HepG2 (cell line): ENCODE measurements around the gene PIGZ. TPM values are rescaled to one million over a fixed set of nuclear protein-coding genes. Genes with fewer than 3 reads are reported as not detected.
A peak's percentile ranks its signal among the peaks of the same experiment; 100 is the strongest.

Source experiments
- ATAC-seq: fragments of 200-7000 bp; cut with Tn5 transposase; 3 replicates; pipeline ENCODE4 v1.9.1; 2020; ENCODE audit warnings: mild to moderate bottlenecking, moderate library complexity
- BruUV-seq: library from RNA; stranded (reverse); fragments of 400-500 nt; replicated peaks from 2 replicates; lab custom pipeline; 2021; lab: Mats Ljungman, UMichigan
- CTCF ChIA-PET: fragments of 300-600 bp; formaldehyde crosslinking; extraction: SDS; loops from one replicate; lab custom pipeline; 2021; ENCODE audit warnings: low total read pairs, inconsistent platforms, low intra/inter-chr PET ratio; lab: Yijun Ruan, JAX
- POLR2A ChIA-PET: fragments of 350-600 bp; sonication (Branson Sonifier 250); formaldehyde crosslinking; loops from one replicate; lab custom pipeline; 2020; ENCODE audit warnings: antibody characterized with exemption, inconsistent platforms; lab: Yijun Ruan, JAX
- DNase-seq: peaks from one replicate; pipeline ENCODE4 v3.0.0-alpha.2; 2015; ENCODE audit warnings: low spot score
- FAIRE-seq: peaks from 3 replicates; lab custom pipeline; 2011; peaks lifted over from hg19 to GRCh38; lab: Jason Lieb, UNC
- H2AFZ ChIP-seq: one replicate; pipeline ENCODE4 v1.6.1; 2011; ENCODE audit warnings: low read length, inconsistent platforms
- H3K27ac ChIP-seq: fragments of 300-600 bp; 3 replicates; pipeline ENCODE4 v1.8.0; 2011; ENCODE audit warnings: mixed run types, mild to moderate bottlenecking, mixed read lengths, low read length, inconsistent platforms; ENCODE audit not compliant: insufficient read depth; ENCODE audit errors: extremely low read length
- H3K27me3 ChIP-seq, 2 experiments: fragments of 200-600 bp in 1 of 2; 2 replicates in 1 of 2; 3 replicates in 1 of 2; pipeline versions ENCODE4 v1.6.0 to v1.8.0; 2011; ENCODE audit warnings: low read length in 2 of 2, mild to moderate bottlenecking in 2 of 2, moderate library complexity in 2 of 2, inconsistent platforms in 1 of 2; ENCODE audit not compliant: insufficient read depth in 2 of 2, control insufficient read depth in 1 of 2
- H3K36me3 ChIP-seq, 2 experiments: fragments of 200-600 bp in 1 of 2; replicated peaks in 1 of 2; 2 replicates in 1 of 2; 3 replicates in 1 of 2; pipeline versions ENCODE4 v1.5.1 to v1.8.0; 2011; ENCODE audit warnings: low read length in 2 of 2, inconsistent platforms in 1 of 2; ENCODE audit not compliant: insufficient read depth in 2 of 2, control insufficient read depth in 1 of 2
- H3K4me1 ChIP-seq: 2 replicates; pipeline ENCODE4 v1.5.1; 2012; ENCODE audit warnings: low read length, inconsistent platforms; ENCODE audit not compliant: insufficient read depth
- H3K4me2 ChIP-seq: 2 replicates; pipeline ENCODE4 v1.6.0; 2011; ENCODE audit warnings: low read depth, low read length, inconsistent platforms
- H3K4me3 ChIP-seq, 3 experiments: fragments of 200-600 bp in 1 of 3; sonication (generic), shearing (Covaris generic) in 1 of 3; replicated peaks in 1 of 3; 2 replicates each; pipeline ENCODE4 v1.5.1; 2011 to 2016; ENCODE audit warnings: low read length in 3 of 3, inconsistent platforms in 2 of 3, low read depth in 2 of 3, mild to moderate bottlenecking in 2 of 3, control low read depth in 1 of 3, mixed read lengths in 1 of 3; ENCODE audit not compliant: insufficient read depth in 1 of 3
- H3K79me2 ChIP-seq: one replicate; pipeline ENCODE4 v1.6.1; 2011; ENCODE audit warnings: low read length, inconsistent platforms; ENCODE audit not compliant: insufficient read depth
- H3K9ac ChIP-seq: 2 replicates; pipeline ENCODE4 v1.6.0; 2011; ENCODE audit warnings: mild to moderate bottlenecking, low read depth, low read length, inconsistent platforms; ENCODE audit not compliant: insufficient read depth
- H3K9me3 ChIP-seq: 2 replicates; pipeline ENCODE4 v1.5.1; 2012; ENCODE audit warnings: mild to moderate bottlenecking, low read length
- H4K20me1 ChIP-seq: 2 replicates; pipeline ENCODE4 v1.6.0; 2011; ENCODE audit warnings: inconsistent platforms, mild to moderate bottlenecking, low read length, moderate library complexity; ENCODE audit not compliant: insufficient read depth
- FOXM1 ChIP-seq: sonication (generic); formaldehyde crosslinking; IDR thresholded peaks from 2 replicates; pipeline ENCODE4 v1.5.0; 2020; ENCODE audit warnings: missing genetic modification reagents
- HDAC6 ChIP-seq: fragments of 200-600 bp; sonication (generic); IDR thresholded peaks from 2 replicates; pipeline ENCODE4 v1.7.0; 2017; ENCODE audit warnings: mild to moderate bottlenecking, antibody characterized with exemption, low read length, low read depth
- MLLT10 ChIP-seq: sonication (generic); formaldehyde crosslinking; IDR thresholded peaks from 2 replicates; pipeline ENCODE4 v1.4.0; 2020; ENCODE audit warnings: missing genetic modification reagents
- MTF1 ChIP-seq: sonication (generic); formaldehyde crosslinking; IDR thresholded peaks from 2 replicates; pipeline ENCODE4 v1.5.0; 2020; ENCODE audit warnings: missing genetic modification reagents
- NR2F2 ChIP-seq: IDR thresholded peaks from 2 replicates; pipeline ENCODE4 v1.6.1; 2012; ENCODE audit warnings: low read depth, inconsistent platforms, borderline replicate concordance
- ZNF605 ChIP-seq: sonication (generic); formaldehyde crosslinking; IDR thresholded peaks from 2 replicates; pipeline ENCODE4 v1.8.0; 2022; ENCODE audit warnings: mild to moderate bottlenecking, missing genetic modification reagents
- ZNF674 ChIP-seq: sonication (generic); formaldehyde crosslinking; IDR thresholded peaks from 2 replicates; pipeline ENCODE4 v1.5.0; 2020; ENCODE audit warnings: low read depth, mild to moderate bottlenecking, missing genetic modification reagents
- WGBS: methylation state at CpG from one replicate; pipeline ENCODE4 v1.1.6; 2017; ENCODE audit warnings: low lambda C conversion rate; 5-methylcytosine and 5-hydroxymethylcytosine counted together
- in situ Hi-C: cut with HindIII; loops from 2 replicates; pipeline ENCODE4 v1.10.0; 2017; ENCODE audit warnings: low pct_unique_long_range_greater_than_20kb; ENCODE audit not compliant: extremely low pct_ligation_motif_present
- intact Hi-C: fragments of 100-400 bp; cut with micrococcal nuclease; formaldehyde crosslinking; loops from one replicate; pipeline ENCODE4 v1.10.0; 2022; ENCODE audit not compliant: unreplicated experiment
- polyA plus RNA-seq, 8 experiments: library from polyadenylated mRNA; depleted of rRNA in 3 of 8; stranded (reverse) in 7 of 8; unstranded in 1 of 8; fragments of >200 nt; fragmentation: Illumina TruSeq in 4 of 8; extraction: Trizol in 4 of 8; gene quantifications; 2 replicates each; pipeline versions ENCODE4 v1.2.1 to v1.2.3, GENCODE V29; 2011 to 2016; ENCODE audit warnings: low read depth in 4 of 8, missing spikeins in 1 of 8, mixed read lengths in 1 of 8; ENCODE audit not compliant: insufficient read depth in 1 of 8
- total RNA-seq, 5 experiments: library from RNA; depleted of rRNA; stranded (reverse); fragments of >200 nt; fragmentation: Illumina TruSeq; extraction: Trizol; gene quantifications; 2 replicates each; pipeline ENCODE4 v1.2.3, GENCODE V29; 2016; ENCODE audit warnings: low read depth in 1 of 5
- TF ChIP-seq, protein P1 (sequence below): sonication (generic); formaldehyde crosslinking; IDR thresholded peaks from 2 replicates; pipeline ENCODE4 v1.5.0; 2020; ENCODE audit warnings: missing genetic modification reagents
- TF ChIP-seq, protein P2 (sequence below): sonication (generic); formaldehyde crosslinking; IDR thresholded peaks from 2 replicates; pipeline ENCODE4 v1.5.1; 2020; ENCODE audit warnings: mild to moderate bottlenecking, missing genetic modification reagents, moderate library complexity
- TF ChIP-seq, protein P3 (sequence below): sonication (generic); formaldehyde crosslinking; IDR thresholded peaks from 2 replicates; pipeline ENCODE4 v1.4.0; 2020; ENCODE audit warnings: mild to moderate bottlenecking, missing genetic modification reagents

Gene PIGZ
- total and polyA plus RNA-seq, 2 of the 13 experiments (the other 11 are each of a cell fraction or from before 2014, with no cell fraction given) = 4.7 to 60.5 TPM

- H3K27me3 ChIP-seq = peaks cover 0 to 3% of the 10 kb centered on the region in 2 experiments; a peak in 2 of 5 replicates
- DNase-seq (no peak), ATAC-seq (peak; percentile 16), FAIRE-seq (no peak)
- H3K4me2 ChIP-seq = peak overlapping the region; percentile 96
- peaks cover 55% of the 10 kb centered on the region for H3K79me2 ChIP-seq
- ChIA-PET POLR2A (interaction anchor here (1.1 to 3.0 kb wide), 5 partner anchors 8 to 203 kb away, joined by 3 to 33 read pairs (median 5); partner anchors contain the start of genes PAK2 and SENP5), CTCF (interaction anchor here (1.2 kb wide), 2 partner anchors 27 to 105 kb away, joined by 4 to 6 read pairs; no protein-coding TSS in a partner anchor)
- whole genome bisulfite sequencing = 0% methylated on average over 3 of the region's 25 CpGs
- H3K36me3 ChIP-seq = peaks cover 2 to 11% of the 10 kb centered on the region in 2 experiments; a peak in 4 of 5 replicates
- no peaks in the 10 kb centered on the region; the same call in 1 of the 2 replicates for H4K20me1 ChIP-seq
- H3K27ac ChIP-seq = peak overlapping the region; percentile 95
- H2AFZ ChIP-seq = no peak overlapping the region
- BruUV-seq = TSS peak; percentile 82
- H3K9me3 ChIP-seq = no peaks in the 10 kb centered on the region
- intact Hi-C loops = loop anchor here (1.0 kb wide), 1 partner anchor 334 kb away; no protein-coding TSS in a partner anchor
- H3K9ac ChIP-seq = peak overlapping the region; percentile 98
- peaks cover 73% of the 10 kb centered on the region for H3K4me1 ChIP-seq
- H3K4me3 ChIP-seq = peak overlapping the region; percentile 74 to 99 (median 97)
- in situ Hi-C loops = no loop called here
- TF ChIP-seq FOXM1 (CRISPR knock-in tag) (no peak), ZNF605 (no peak), HDAC6 (no peak), ZNF674 (CRISPR knock-in tag) (0 out of 2 replicates have a peak, but pooled peaks have one; percentile 1), MTF1 (CRISPR knock-in tag) (peak; percentile 69; the same call in 1 of the 2 replicates), MLLT10 (no peak), NR2F2 (no peak)
- TF ChIP-seq, protein P1, sequence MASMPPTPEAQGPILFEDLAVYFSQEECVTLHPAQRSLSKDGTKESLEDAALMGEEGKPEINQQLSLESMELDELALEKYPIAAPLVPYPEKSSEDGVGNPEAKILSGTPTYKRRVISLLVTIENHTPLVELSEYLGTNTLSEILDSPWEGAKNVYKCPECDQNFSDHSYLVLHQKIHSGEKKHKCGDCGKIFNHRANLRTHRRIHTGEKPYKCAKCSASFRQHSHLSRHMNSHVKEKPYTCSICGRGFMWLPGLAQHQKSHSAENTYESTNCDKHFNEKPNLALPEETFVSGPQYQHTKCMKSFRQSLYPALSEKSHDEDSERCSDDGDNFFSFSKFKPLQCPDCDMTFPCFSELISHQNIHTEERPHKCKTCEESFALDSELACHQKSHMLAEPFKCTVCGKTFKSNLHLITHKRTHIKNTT (CRISPR knock-in tag) = 0 out of 2 replicates have a peak, but pooled peaks have one; percentile 6
- TF ChIP-seq, protein P2, sequence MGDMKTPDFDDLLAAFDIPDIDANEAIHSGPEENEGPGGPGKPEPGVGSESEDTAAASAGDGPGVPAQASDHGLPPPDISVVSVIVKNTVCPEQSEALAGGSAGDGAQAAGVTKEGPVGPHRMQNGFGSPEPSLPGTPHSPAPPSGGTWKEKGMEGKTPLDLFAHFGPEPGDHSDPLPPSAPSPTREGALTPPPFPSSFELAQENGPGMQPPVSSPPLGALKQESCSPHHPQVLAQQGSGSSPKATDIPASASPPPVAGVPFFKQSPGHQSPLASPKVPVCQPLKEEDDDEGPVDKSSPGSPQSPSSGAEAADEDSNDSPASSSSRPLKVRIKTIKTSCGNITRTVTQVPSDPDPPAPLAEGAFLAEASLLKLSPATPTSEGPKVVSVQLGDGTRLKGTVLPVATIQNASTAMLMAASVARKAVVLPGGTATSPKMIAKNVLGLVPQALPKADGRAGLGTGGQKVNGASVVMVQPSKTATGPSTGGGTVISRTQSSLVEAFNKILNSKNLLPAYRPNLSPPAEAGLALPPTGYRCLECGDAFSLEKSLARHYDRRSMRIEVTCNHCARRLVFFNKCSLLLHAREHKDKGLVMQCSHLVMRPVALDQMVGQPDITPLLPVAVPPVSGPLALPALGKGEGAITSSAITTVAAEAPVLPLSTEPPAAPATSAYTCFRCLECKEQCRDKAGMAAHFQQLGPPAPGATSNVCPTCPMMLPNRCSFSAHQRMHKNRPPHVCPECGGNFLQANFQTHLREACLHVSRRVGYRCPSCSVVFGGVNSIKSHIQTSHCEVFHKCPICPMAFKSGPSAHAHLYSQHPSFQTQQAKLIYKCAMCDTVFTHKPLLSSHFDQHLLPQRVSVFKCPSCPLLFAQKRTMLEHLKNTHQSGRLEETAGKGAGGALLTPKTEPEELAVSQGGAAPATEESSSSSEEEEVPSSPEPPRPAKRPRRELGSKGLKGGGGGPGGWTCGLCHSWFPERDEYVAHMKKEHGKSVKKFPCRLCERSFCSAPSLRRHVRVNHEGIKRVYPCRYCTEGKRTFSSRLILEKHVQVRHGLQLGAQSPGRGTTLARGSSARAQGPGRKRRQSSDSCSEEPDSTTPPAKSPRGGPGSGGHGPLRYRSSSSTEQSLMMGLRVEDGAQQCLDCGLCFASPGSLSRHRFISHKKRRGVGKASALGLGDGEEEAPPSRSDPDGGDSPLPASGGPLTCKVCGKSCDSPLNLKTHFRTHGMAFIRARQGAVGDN (CRISPR knock-in tag) = peak; percentile 10; the same call in 1 of the 2 replicates
- TF ChIP-seq, protein P3, sequence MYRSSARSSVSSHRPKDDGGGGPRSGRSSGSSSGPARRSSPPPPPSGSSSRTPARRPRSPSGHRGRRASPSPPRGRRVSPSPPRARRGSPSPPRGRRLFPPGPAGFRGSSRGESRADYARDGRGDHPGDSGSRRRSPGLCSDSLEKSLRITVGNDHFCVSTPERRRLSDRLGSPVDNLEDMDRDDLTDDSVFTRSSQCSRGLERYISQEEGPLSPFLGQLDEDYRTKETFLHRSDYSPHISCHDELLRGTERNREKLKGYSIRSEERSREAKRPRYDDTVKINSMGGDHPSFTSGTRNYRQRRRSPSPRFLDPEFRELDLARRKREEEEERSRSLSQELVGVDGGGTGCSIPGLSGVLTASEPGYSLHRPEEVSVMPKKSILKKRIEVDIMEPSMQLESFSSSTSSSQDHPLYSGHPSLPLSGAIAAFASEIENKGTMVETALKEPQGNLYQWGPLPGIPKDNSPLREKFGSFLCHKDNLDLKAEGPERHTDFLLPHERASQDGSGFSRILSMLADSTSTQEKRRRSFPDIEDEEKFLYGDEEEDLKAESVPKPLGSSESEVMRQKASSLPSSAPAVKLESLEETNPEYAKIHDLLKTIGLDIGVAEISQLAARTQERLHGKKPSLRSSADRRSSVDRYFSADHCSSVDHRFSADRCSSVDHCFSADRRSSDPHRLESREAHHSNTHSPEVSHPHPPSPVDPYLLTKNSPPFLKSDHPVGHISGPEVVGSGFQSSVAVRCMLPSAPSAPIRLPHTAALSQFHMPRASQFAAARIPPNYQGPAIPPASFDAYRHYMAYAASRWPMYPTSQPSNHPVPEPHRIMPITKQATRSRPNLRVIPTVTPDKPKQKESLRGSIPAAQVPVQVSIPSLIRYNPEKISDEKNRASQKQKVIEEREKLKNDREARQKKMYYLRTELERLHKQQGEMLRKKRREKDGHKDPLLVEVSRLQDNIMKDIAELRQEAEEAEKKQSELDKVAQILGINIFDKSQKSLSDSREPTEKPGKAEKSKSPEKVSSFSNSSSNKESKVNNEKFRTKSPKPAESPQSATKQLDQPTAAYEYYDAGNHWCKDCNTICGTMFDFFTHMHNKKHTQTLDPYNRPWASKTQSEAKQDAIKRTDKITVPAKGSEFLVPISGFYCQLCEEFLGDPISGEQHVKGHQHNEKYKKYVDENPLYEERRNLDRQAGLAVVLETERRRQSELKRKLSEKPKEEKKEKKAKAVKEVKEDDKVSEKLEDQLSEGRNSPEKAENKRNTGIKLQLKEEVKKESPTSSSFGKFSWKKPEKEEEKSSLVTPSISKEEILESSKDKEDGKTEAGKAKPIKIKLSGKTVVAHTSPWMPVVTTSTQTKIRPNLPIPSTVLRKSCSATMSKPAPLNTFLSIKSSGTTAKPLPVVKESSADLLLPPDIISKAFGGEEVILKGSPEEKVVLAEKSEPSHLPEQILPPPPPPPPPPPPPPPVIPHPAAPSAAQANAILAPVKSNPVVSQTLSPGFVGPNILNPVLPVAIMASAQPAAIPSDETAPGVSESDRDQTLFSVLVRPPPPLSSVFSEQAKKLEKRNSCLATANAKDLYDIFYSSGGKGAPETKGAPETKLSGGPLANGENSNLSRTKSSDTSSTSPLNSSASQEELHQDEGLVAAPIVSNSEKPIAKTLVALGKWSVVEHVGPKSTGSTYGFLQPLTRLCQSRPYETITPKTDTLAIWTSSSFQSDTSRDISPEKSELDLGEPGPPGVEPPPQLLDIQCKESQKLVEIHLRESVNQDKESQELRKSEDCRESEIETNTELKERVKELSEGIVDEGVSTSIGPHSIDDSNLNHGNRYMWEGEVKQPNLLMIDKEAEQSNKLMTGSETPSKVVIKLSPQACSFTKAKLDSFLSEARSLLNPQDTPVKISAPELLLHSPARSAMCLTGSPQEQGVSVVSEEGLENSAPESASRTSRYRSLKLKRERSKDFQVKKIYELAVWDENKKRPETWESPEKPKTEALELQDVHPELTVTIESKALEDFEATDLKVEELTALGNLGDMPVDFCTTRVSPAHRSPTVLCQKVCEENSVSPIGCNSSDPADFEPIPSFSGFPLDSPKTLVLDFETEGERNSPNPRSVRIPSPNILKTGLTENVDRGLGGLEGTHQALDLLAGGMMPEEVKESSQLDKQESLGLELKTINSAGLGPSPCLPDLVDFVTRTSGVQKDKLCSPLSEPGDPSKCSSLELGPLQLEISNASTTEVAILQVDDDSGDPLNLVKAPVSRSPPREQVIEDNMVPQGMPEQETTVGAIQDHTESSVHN (CRISPR knock-in tag) = no peak; the same call in 1 of the 2 replicates
These were observed 25.7 kb downstream of the PIGZ start for GRCh38 chr3:196942915-196943277.
